GM23338 (cell line): ENCODE results near the gene ATP9A. TPM values are rescaled to one million over a fixed set of nuclear protein-coding genes. Genes with fewer than 3 reads are reported as not detected.

Source experiments
- ATAC-seq: fragments of 200-7000 bp; cut with Tn5 transposase; 3 replicates; pipeline ENCODE4 v1.9.1; 2020
- DNase-seq: peaks from one replicate; pipeline ENCODE4 v3.0.0-alpha.2; 2015; ENCODE audit warnings: low spot score
- H2AFZ ChIP-seq: fragments of 200-600 bp; sonication (generic); 2 replicates; pipeline ENCODE4 v1.8.0; 2016; ENCODE audit warnings: antibody characterized with exemption, mild to moderate bottlenecking, moderate library complexity
- H3F3A ChIP-seq: fragments of 200-600 bp; sonication (generic); replicated peaks from 2 replicates; pipeline ENCODE4 v1.8.0; 2017; ENCODE audit warnings: antibody characterized with exemption, mixed run types, low read depth
- H3K27ac ChIP-seq: fragments of 200-600 bp; sonication (generic); 2 replicates; pipeline ENCODE4 v1.6.1; 2016; ENCODE audit warnings: low read depth
- H3K27me3 ChIP-seq: fragments of 200-600 bp; sonication (generic); 2 replicates; pipeline ENCODE4 v1.8.0; 2016; ENCODE audit warnings: mild to moderate bottlenecking, mixed run types, moderate library complexity; ENCODE audit not compliant: insufficient read depth
- H3K36me3 ChIP-seq: fragments of 200-600 bp; sonication (generic); 2 replicates; pipeline ENCODE4 v1.8.0; 2016; ENCODE audit warnings: mild to moderate bottlenecking; ENCODE audit not compliant: insufficient read depth
- H3K4me1 ChIP-seq: fragments of 200-600 bp; sonication (generic); 2 replicates; pipeline ENCODE4 v1.8.0; 2016; ENCODE audit warnings: mild to moderate bottlenecking, moderate library complexity; ENCODE audit not compliant: insufficient read depth
- H3K4me2 ChIP-seq: fragments of 200-600 bp; sonication (generic); 2 replicates; pipeline ENCODE4 v1.7.1; 2017; ENCODE audit warnings: mixed run types
- H3K4me3 ChIP-seq: fragments of 200-600 bp; sonication (generic); 2 replicates; pipeline ENCODE4 v1.6.1; 2016; ENCODE audit warnings: mixed run types
- H3K79me2 ChIP-seq: fragments of 200-600 bp; sonication (generic); replicated peaks from 2 replicates; pipeline ENCODE4 v1.8.0; 2017; ENCODE audit warnings: mild to moderate bottlenecking; ENCODE audit not compliant: insufficient read depth
- H3K9me2 ChIP-seq: fragments of 200-600 bp; sonication (generic); 2 replicates; pipeline ENCODE4 v1.8.0; 2017; ENCODE audit not compliant: insufficient read depth
- H4K20me1 ChIP-seq: fragments of 200-600 bp; sonication (generic); replicated peaks from 2 replicates; pipeline ENCODE4 v1.8.0; 2017; ENCODE audit warnings: mild to moderate bottlenecking; ENCODE audit not compliant: insufficient read depth
- H3K27ac Mint-ChIP-seq: 2 replicates; pipeline ENCODE4 v1.8.0; 2020; ENCODE audit warnings: inconsistent platforms, mild to moderate bottlenecking, moderate library complexity, mixed read lengths
- H3K27me3 Mint-ChIP-seq: 3 replicates; pipeline ENCODE4 v1.8.0; 2022; ENCODE audit warnings: low read depth, mild to moderate bottlenecking, moderate library complexity, mixed read lengths, inconsistent platforms; ENCODE audit not compliant: insufficient read depth, poor library complexity
- H3K36me3 Mint-ChIP-seq: 3 replicates; pipeline ENCODE4 v1.8.0; 2021; ENCODE audit warnings: low read depth, mild to moderate bottlenecking, inconsistent platforms, moderate library complexity, mixed read lengths
- H3K4me1 Mint-ChIP-seq: 3 replicates; pipeline ENCODE4 v1.8.0; 2020; ENCODE audit warnings: mild to moderate bottlenecking, inconsistent platforms, mixed read lengths
- H3K4me3 Mint-ChIP-seq: 3 replicates; pipeline ENCODE4 v1.8.0; 2021; ENCODE audit warnings: moderate library complexity, mild to moderate bottlenecking, inconsistent platforms, mixed read lengths
- H3K9me3 Mint-ChIP-seq: 3 replicates; pipeline ENCODE4 v1.8.0; 2020; ENCODE audit warnings: moderate library complexity, mild to moderate bottlenecking, inconsistent platforms, mixed read lengths
- CREB1 ChIP-seq: fragments of 250-450 bp; sonication (Bioruptor Pico); IDR thresholded peaks from 2 replicates; pipeline ENCODE4 v1.5.0; 2020; ENCODE audit warnings: low read depth, mild to moderate bottlenecking, moderate library complexity
- EZH2 ChIP-seq: fragments of 200-600 bp; sonication (generic); IDR thresholded peaks from one replicate; pipeline ENCODE4 v1.8.0; 2017; ENCODE audit warnings: antibody characterized with exemption, mild to moderate bottlenecking, low read depth; ENCODE audit not compliant: unreplicated experiment
- EZH2phosphoT487 ChIP-seq: fragments of 200-600 bp; sonication (generic); IDR thresholded peaks from one replicate; pipeline ENCODE4 v1.8.1; 2018; ENCODE audit warnings: antibody characterized with exemption; ENCODE audit not compliant: unreplicated experiment
- JUNB ChIP-seq: IDR thresholded peaks from one replicate; pipeline ENCODE4 v1.6.1; 2016; ENCODE audit warnings: antibody characterized with exemption; ENCODE audit not compliant: unreplicated experiment
- NANOG ChIP-seq: IDR thresholded peaks from 2 replicates; pipeline ENCODE4 v1.6.1; 2016; ENCODE audit warnings: antibody characterized with exemption, borderline replicate concordance
- POLR2AphosphoS5 ChIP-seq: IDR thresholded peaks from 2 replicates; pipeline ENCODE4 v1.6.1; 2016; ENCODE audit warnings: antibody characterized with exemption, low read depth
- ZNF331 ChIP-seq: fragments of 250-450 bp; sonication (Bioruptor Pico); IDR thresholded peaks from 2 replicates; pipeline ENCODE4 v1.5.0; 2020; ENCODE audit warnings: low read depth, mild to moderate bottlenecking, moderate library complexity
- ZNF462 ChIP-seq: fragments of 250-450 bp; sonication (Bioruptor Pico); IDR thresholded peaks from 2 replicates; pipeline ENCODE4 v1.5.0; 2020; ENCODE audit warnings: mild to moderate bottlenecking, moderate library complexity
- polyA plus RNA-seq: library from polyadenylated mRNA; unstranded; fragments of >200 nt; fragmentation: Nextera tagmentation; extraction: Ambion mirVana; gene quantifications from 2 replicates; pipeline ENCODE4 v1.2.1, GENCODE V29; 2016
- total RNA-seq: library from RNA; depleted of rRNA; stranded (reverse); fragments of >200 nt; shearing (Covaris generic); gene quantifications from 2 replicates; pipeline ENCODE4 v1.2.3, GENCODE V29; 2014
- TF ChIP-seq, protein P1 (sequence below): IDR thresholded peaks from one replicate; pipeline ENCODE4 v1.6.1; 2018; ENCODE audit warnings: antibody characterized with exemption; ENCODE audit not compliant: unreplicated experiment

The ATP9A gene
- total and polyA plus RNA-seq, 2 experiments from 2014 or later, result 0.94 to 5.9 TPM

DNA sequence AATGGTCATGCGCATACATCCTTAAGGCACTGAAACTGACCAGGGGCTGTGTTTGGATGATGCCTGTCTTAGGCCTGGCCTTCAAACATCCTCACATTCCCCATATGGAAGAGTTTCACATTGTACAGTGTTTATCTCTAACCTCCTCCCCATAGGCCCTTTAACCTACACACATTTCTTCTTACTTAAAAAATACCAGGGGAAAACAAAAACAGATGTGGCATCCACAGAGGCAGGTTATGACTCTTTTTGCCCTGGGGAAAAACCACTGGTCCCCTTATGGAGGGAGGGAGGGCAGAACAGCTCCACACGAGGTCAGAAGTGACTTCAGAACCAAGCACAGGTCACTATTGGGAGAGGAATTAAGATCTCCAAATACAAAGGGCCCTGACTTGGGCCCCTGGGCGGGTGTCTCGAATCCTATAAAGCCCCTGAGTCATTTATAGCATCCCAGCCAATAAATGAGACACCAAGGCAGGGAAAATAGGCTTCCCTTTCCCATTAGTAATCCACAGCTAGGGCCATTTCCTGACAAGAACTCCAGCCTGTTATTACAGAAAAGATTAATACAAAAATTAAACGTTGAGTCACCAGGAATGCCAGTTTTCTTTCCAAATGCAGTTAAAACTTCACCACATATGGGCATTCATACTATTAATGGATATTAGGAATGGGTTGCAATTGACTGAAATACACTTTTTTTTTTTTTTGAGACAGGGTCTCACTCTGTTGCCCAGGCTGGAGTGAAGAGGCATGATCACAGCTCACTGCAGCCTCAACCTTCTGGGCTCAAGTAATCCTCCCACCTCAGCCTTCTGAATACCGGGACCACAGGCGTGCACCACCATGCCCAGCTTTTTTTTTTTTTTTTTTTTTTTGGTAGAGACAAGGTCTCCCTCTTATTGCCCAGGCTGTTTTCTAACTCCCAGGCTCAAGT lies 107.2 kb downstream of the ATP9A start:
- ATAC-seq (peak; percentile 41), DNase-seq (no peak)
- H3K36me3 Mint-ChIP-seq, result no peaks in the 10 kb centered on the region
- Histone ChIP-seq H3K27ac (peak overlapping the region; percentile 14), H3K4me1 (peaks cover 22% of the 10 kb centered on the region), H3K9me2 (no peaks in the 10 kb centered on the region), H3K79me2 (no peaks in the 10 kb centered on the region), H4K20me1 (no peaks in the 10 kb centered on the region), H3F3A (peaks cover 4% of the 10 kb centered on the region; the same call in 1 of the 2 replicates), H3K27me3 (no peaks in the 10 kb centered on the region), H3K4me3 (peak overlapping the region; percentile 17; the same call in 1 of the 2 replicates), H2AFZ (no peak overlapping the region), H3K4me2 (peak overlapping the region; percentile 63), H3K36me3 (no peaks in the 10 kb centered on the region)
- TF ChIP-seq ZNF462 (CRISPR knock-in tag) (no peak), EZH2phosphoT487 (no peak), EZH2 (no peak), CREB1 (CRISPR knock-in tag) (no peak), ZNF331 (CRISPR knock-in tag) (no peak), NANOG (no peak), JUNB (no peak), POLR2AphosphoS5 (no peak)
- TF ChIP-seq, protein P1, sequence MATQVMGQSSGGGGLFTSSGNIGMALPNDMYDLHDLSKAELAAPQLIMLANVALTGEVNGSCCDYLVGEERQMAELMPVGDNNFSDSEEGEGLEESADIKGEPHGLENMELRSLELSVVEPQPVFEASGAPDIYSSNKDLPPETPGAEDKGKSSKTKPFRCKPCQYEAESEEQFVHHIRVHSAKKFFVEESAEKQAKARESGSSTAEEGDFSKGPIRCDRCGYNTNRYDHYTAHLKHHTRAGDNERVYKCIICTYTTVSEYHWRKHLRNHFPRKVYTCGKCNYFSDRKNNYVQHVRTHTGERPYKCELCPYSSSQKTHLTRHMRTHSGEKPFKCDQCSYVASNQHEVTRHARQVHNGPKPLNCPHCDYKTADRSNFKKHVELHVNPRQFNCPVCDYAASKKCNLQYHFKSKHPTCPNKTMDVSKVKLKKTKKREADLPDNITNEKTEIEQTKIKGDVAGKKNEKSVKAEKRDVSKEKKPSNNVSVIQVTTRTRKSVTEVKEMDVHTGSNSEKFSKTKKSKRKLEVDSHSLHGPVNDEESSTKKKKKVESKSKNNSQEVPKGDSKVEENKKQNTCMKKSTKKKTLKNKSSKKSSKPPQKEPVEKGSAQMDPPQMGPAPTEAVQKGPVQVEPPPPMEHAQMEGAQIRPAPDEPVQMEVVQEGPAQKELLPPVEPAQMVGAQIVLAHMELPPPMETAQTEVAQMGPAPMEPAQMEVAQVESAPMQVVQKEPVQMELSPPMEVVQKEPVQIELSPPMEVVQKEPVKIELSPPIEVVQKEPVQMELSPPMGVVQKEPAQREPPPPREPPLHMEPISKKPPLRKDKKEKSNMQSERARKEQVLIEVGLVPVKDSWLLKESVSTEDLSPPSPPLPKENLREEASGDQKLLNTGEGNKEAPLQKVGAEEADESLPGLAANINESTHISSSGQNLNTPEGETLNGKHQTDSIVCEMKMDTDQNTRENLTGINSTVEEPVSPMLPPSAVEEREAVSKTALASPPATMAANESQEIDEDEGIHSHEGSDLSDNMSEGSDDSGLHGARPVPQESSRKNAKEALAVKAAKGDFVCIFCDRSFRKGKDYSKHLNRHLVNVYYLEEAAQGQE, result no peak
- H3K9me3 Mint-ChIP-seq, result no peaks in the 10 kb centered on the region
- H3K27me3 Mint-ChIP-seq, result peaks cover 2% of the 10 kb centered on the region
- H3K4me1 Mint-ChIP-seq, result peaks cover 29% of the 10 kb centered on the region
- H3K4me3 Mint-ChIP-seq, result no peak overlapping the region
- H3K27ac Mint-ChIP-seq, result peak overlapping the region; percentile 72
